Ovary (tissue), 3 donors: ENCODE measurements around the gene PLEKHO2.

ENCODE experiments used
- CTCF ChIP-seq, 3 donors: fragments of 450-650 bp in 2 of 3; fragments of 200-600 bp in 1 of 3; IDR thresholded peaks; one replicate each; pipeline versions ENCODE4 v1.5.1 to v1.8.0; 2016 to 2022; ENCODE audit warnings: antibody characterized with exemption in 3 of 3, mild to moderate bottlenecking in 1 of 3
- POLR2A ChIP-seq: fragments of 450-650 bp; IDR thresholded peaks from one replicate; pipeline ENCODE4 v1.6.1; 2017; ENCODE audit warnings: antibody characterized with exemption, mild to moderate bottlenecking, moderate library complexity
- donor health status: DM: no; HTN: no; CAD: no.

- TF ChIP-seq POLR2A (no peak), CTCF (IDR thresholded peaks at IDR 0.05) (no peak)
Observed at GRCh38 chr15:64844576-64845145, 2.9 kb downstream of the PLEKHO2 start.
